HCT116 (cell line): Measurements from ENCODE around the gene FGF21. TPM values are rescaled to one million over a fixed set of nuclear protein-coding genes. Genes with fewer than 3 reads are reported as not detected.

Experiments used
- ATAC-seq: fragments of 200-7000 bp; cut with Tn5 transposase; 2 replicates; pipeline ENCODE4 v1.9.1; 2020; ENCODE audit warnings: mild to moderate bottlenecking, moderate library complexity
- BruUV-seq: library from RNA; stranded (reverse); fragments of 400-500 nt; replicated peaks from 2 replicates; lab custom pipeline; 2021; lab: Mats Ljungman, UMichigan
- CTCF ChIA-PET: fragments of 300-600 bp; sonication (Branson Sonifier 250); formaldehyde crosslinking; loops from one replicate; lab custom pipeline; 2021; ENCODE audit warnings: antibody characterized with exemption; lab: Charles Lee
- POLR2A ChIA-PET: fragments of 300-600, 350-600 bp; sonication (Branson Sonifier 250); formaldehyde crosslinking; loops from one replicate; lab custom pipeline; 2021; ENCODE audit warnings: antibody characterized with exemption; lab: Charles Lee
- RAD21 ChIA-PET, 2 experiments: fragments of 300-600 bp; sonication (Branson Sonifier 250); formaldehyde crosslinking; loops; one replicate each; lab custom pipeline; 2023; ENCODE audit warnings: low total read pairs in 2 of 2; ENCODE audit not compliant: uncharacterized antibody in 2 of 2, unreplicated experiment in 2 of 2, low non-redundant PET in 1 of 2; lab: Charles Lee
- DNase-seq: peaks from one replicate; pipeline ENCODE4 v3.0.0-alpha.2; 2010; ENCODE audit warnings: low read depth, low spot score
- H2AFZ ChIP-seq: fragments of 200-600 bp; shearing (Covaris generic), sonication (generic); 2 replicates; pipeline ENCODE4 v1.6.1; 2017; ENCODE audit warnings: low read depth, mixed run types, mixed read lengths, antibody characterized with exemption, low read length; ENCODE audit not compliant: poor library complexity, severe bottlenecking
- H3K27ac ChIP-seq: 2 replicates; pipeline ENCODE4 v1.5.1; 2012; ENCODE audit warnings: low read depth, low read length
- H3K27me3 ChIP-seq: fragments of 200-600 bp; sonication (generic); 2 replicates; pipeline ENCODE4 v1.6.1; 2016; ENCODE audit warnings: mixed run types, low read length, mixed read lengths; ENCODE audit not compliant: insufficient read depth
- H3K36me3 ChIP-seq, 2 experiments: fragments of 200-500 bp in 1 of 2; fragments of 200-600 bp in 1 of 2; sonication (Bioruptor generic) in 1 of 2; sonication (generic) in 1 of 2; 2 replicates each; pipeline versions ENCODE4 v1.5.1 to v1.6.1; 2014 to 2016; ENCODE audit warnings: low read length in 2 of 2, inconsistent platforms in 1 of 2, mixed read lengths in 1 of 2, mixed run types in 1 of 2; ENCODE audit not compliant: insufficient read depth in 2 of 2, control insufficient read depth in 1 of 2
- H3K4me1 ChIP-seq, 2 experiments: fragments of 200-600 bp in 1 of 2; sonication (generic) in 1 of 2; 2 replicates each; pipeline versions ENCODE4 v1.5.1 to v1.6.1; 2012 to 2017; ENCODE audit warnings: low read length in 2 of 2, inconsistent platforms in 1 of 2, mild to moderate bottlenecking in 1 of 2, mixed read lengths in 1 of 2, mixed run types in 1 of 2, moderate library complexity in 1 of 2; ENCODE audit not compliant: insufficient read depth in 2 of 2, control insufficient read depth in 1 of 2
- H3K4me2 ChIP-seq: fragments of 200-600 bp; sonication (generic); 2 replicates; pipeline ENCODE4 v1.6.1; 2017; ENCODE audit warnings: mixed run types, low read length, mixed read lengths
- H3K4me3 ChIP-seq, 2 experiments: fragments of 200-600 bp in 1 of 2; sonication (generic) in 1 of 2; replicated peaks in 1 of 2; 2 replicates each; pipeline ENCODE4 v1.5.1; 2011 to 2016; ENCODE audit warnings: low read length in 2 of 2, control low read depth in 1 of 2, low read depth in 1 of 2, mild to moderate bottlenecking in 1 of 2, mixed read lengths in 1 of 2, mixed run types in 1 of 2
- H3K79me2 ChIP-seq: fragments of 200-600 bp; sonication (generic); 2 replicates; pipeline ENCODE4 v1.6.1; 2017; ENCODE audit warnings: mild to moderate bottlenecking, mixed run types, low read length, moderate library complexity, mixed read lengths; ENCODE audit not compliant: insufficient read depth
- H3K9ac ChIP-seq: fragments of 200-600 bp; sonication (generic); 2 replicates; pipeline ENCODE4 v1.6.1; 2016; ENCODE audit warnings: low read length, mixed read lengths
- H3K9me2 ChIP-seq: fragments of 200-600 bp; sonication (generic), shearing (Covaris generic); 2 replicates; pipeline ENCODE4 v1.6.1; 2017; ENCODE audit warnings: mixed run types, mild to moderate bottlenecking, moderate library complexity; ENCODE audit not compliant: insufficient read depth
- H3K9me3 ChIP-seq, 2 experiments: fragments of 200-500 bp in 1 of 2; fragments of 200-600 bp in 1 of 2; sonication (Bioruptor generic) in 1 of 2; sonication (generic) in 1 of 2; 2 replicates each; pipeline ENCODE4 v1.6.1; 2014 to 2017; ENCODE audit warnings: low read length in 2 of 2, mixed read lengths in 2 of 2, inconsistent platforms in 1 of 2, low read depth in 1 of 2, mild to moderate bottlenecking in 1 of 2, mixed run types in 1 of 2, moderate library complexity in 1 of 2; ENCODE audit not compliant: control insufficient read depth in 1 of 2, insufficient read depth in 1 of 2
- H4K20me1 ChIP-seq: fragments of 200-600 bp; sonication (generic), shearing (Covaris generic); 2 replicates; pipeline ENCODE4 v1.6.1; 2017; ENCODE audit warnings: mixed run types, mild to moderate bottlenecking, moderate library complexity; ENCODE audit not compliant: insufficient read depth
- CEBPB ChIP-seq: IDR thresholded peaks from 2 replicates; pipeline ENCODE4 v1.6.1; 2012; ENCODE audit warnings: low read depth
- ELF1 ChIP-seq: IDR thresholded peaks from 2 replicates; pipeline ENCODE4 v1.6.1; 2012; ENCODE audit warnings: low read depth, borderline replicate concordance
- FOSL1 ChIP-seq: IDR thresholded peaks from 2 replicates; pipeline ENCODE4 v1.6.1; 2012; ENCODE audit warnings: low read depth
- JUND ChIP-seq: IDR thresholded peaks from 2 replicates; pipeline ENCODE4 v1.6.1; 2012
- POLR2A ChIP-seq: IDR thresholded peaks from 2 replicates; pipeline ENCODE4 v1.7.0; 2011; ENCODE audit warnings: borderline replicate concordance; ENCODE audit not compliant: insufficient read depth, insufficient read length; ENCODE audit errors: extremely low read depth
- POLR2AphosphoS5 ChIP-seq: IDR thresholded peaks from 2 replicates; pipeline ENCODE4 v1.6.1; 2011; ENCODE audit warnings: mild to moderate bottlenecking, low read depth, low read length, moderate library complexity
- RAD21 ChIP-seq: IDR thresholded peaks from 2 replicates; pipeline ENCODE4 v1.6.1; 2012; ENCODE audit warnings: low read depth, mild to moderate bottlenecking
- SP1 ChIP-seq: IDR thresholded peaks from 2 replicates; pipeline ENCODE4 v1.6.1; 2012; ENCODE audit warnings: low read depth
- SRF ChIP-seq: IDR thresholded peaks from 2 replicates; pipeline ENCODE4 v1.6.1; 2012; ENCODE audit warnings: low read depth
- TCF7L2 ChIP-seq: IDR thresholded peaks from 2 replicates; pipeline ENCODE4 v1.7.0; 2011; ENCODE audit warnings: borderline replicate concordance, inconsistent platforms; ENCODE audit not compliant: insufficient read depth, insufficient read length; ENCODE audit errors: extremely low read depth
- ZNF274 ChIP-seq: fragments of 200-500 bp; sonication (Bioruptor generic); IDR thresholded peaks from 2 replicates; pipeline ENCODE4 v1.6.1; 2014; ENCODE audit warnings: mild to moderate bottlenecking, low read depth, low read length, inconsistent platforms
- intact Hi-C: fragments of 100-400 bp; cut with micrococcal nuclease; formaldehyde crosslinking; loops from 2 replicates; pipeline ENCODE4 v1.10.0; 2022
- total RNA-seq: library from RNA; stranded (reverse); gene quantifications from one replicate; pipeline ENCODE4 v1.2.1, GENCODE V29; 2021; ENCODE audit not compliant: unreplicated experiment
- TF ChIP-seq, protein P1 (sequence below): IDR thresholded peaks from 2 replicates; pipeline ENCODE4 v1.6.1; 2012
- TF ChIP-seq, protein P2 (sequence below): IDR thresholded peaks from 2 replicates; pipeline ENCODE4 v1.6.1; 2012; ENCODE audit warnings: low read depth
- TF ChIP-seq, protein P3 (sequence below), 3 experiments: fragments of 200-600 bp in 1 of 3; sonication (generic) in 1 of 3; IDR thresholded peaks in 2 of 3; conservative IDR thresholded peaks in 1 of 3; 2 replicates each; pipeline ENCODE4 v1.5.1; 2012 to 2017; ENCODE audit warnings: low read depth in 2 of 3, low read length in 2 of 3, antibody characterized with exemption in 1 of 3, borderline replicate concordance in 1 of 3, control low read depth in 1 of 3, mild to moderate bottlenecking in 1 of 3, mixed read lengths in 1 of 3, mixed run types in 1 of 3, moderate library complexity in 1 of 3; ENCODE audit not compliant: insufficient read depth in 1 of 3

FGF21 gene
- total RNA-seq, 1 experiment from 2014 or later = 0.81 TPM

GRCh38 chr19:48777720-48778119 is 22.4 kb downstream of the FGF21 start:
- no peaks in the 10 kb centered on the region for H4K20me1 ChIP-seq
- ATAC-seq = no peak

More at GRCh38 chr19:48777720-48778119, 22.4 kb downstream of the FGF21 start:
- Histone ChIP-seq H3K9me3 (no peaks in the 10 kb centered on the region), H3K4me2 (no peak overlapping the region), H3K79me2 (no peaks in the 10 kb centered on the region), H3K27ac (no peak overlapping the region), H3K27me3 (no peaks in the 10 kb centered on the region), H3K9ac (no peak overlapping the region), H3K4me3 (no peak overlapping the region), H3K36me3 (no peaks in the 10 kb centered on the region)
- BruUV-seq = no TSS peak
- ChIA-PET POLR2A (no interaction called here), CTCF (interaction anchor here (0.7 kb wide), 1 partner anchor 18 kb away, joined by 3 read pairs; no protein-coding TSS in a partner anchor), RAD21 (no interaction called here)
- intact Hi-C loops = no loop called here
- TF ChIP-seq, protein P1, sequence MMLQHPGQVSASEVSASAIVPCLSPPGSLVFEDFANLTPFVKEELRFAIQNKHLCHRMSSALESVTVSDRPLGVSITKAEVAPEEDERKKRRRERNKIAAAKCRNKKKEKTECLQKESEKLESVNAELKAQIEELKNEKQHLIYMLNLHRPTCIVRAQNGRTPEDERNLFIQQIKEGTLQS = no peak
- TF ChIP-seq CEBPB (no peak), TCF7L2 (no peak), ELF1 (no peak), RAD21 (no peak), FOSL1 (no peak), SP1 (no peak), SRF (no peak), JUND (no peak), POLR2A (no peak), POLR2AphosphoS5 (no peak), ZNF274 (no peak)
- TF ChIP-seq, protein P2, sequence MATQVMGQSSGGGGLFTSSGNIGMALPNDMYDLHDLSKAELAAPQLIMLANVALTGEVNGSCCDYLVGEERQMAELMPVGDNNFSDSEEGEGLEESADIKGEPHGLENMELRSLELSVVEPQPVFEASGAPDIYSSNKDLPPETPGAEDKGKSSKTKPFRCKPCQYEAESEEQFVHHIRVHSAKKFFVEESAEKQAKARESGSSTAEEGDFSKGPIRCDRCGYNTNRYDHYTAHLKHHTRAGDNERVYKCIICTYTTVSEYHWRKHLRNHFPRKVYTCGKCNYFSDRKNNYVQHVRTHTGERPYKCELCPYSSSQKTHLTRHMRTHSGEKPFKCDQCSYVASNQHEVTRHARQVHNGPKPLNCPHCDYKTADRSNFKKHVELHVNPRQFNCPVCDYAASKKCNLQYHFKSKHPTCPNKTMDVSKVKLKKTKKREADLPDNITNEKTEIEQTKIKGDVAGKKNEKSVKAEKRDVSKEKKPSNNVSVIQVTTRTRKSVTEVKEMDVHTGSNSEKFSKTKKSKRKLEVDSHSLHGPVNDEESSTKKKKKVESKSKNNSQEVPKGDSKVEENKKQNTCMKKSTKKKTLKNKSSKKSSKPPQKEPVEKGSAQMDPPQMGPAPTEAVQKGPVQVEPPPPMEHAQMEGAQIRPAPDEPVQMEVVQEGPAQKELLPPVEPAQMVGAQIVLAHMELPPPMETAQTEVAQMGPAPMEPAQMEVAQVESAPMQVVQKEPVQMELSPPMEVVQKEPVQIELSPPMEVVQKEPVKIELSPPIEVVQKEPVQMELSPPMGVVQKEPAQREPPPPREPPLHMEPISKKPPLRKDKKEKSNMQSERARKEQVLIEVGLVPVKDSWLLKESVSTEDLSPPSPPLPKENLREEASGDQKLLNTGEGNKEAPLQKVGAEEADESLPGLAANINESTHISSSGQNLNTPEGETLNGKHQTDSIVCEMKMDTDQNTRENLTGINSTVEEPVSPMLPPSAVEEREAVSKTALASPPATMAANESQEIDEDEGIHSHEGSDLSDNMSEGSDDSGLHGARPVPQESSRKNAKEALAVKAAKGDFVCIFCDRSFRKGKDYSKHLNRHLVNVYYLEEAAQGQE = no peak
- TF ChIP-seq, protein P3, sequence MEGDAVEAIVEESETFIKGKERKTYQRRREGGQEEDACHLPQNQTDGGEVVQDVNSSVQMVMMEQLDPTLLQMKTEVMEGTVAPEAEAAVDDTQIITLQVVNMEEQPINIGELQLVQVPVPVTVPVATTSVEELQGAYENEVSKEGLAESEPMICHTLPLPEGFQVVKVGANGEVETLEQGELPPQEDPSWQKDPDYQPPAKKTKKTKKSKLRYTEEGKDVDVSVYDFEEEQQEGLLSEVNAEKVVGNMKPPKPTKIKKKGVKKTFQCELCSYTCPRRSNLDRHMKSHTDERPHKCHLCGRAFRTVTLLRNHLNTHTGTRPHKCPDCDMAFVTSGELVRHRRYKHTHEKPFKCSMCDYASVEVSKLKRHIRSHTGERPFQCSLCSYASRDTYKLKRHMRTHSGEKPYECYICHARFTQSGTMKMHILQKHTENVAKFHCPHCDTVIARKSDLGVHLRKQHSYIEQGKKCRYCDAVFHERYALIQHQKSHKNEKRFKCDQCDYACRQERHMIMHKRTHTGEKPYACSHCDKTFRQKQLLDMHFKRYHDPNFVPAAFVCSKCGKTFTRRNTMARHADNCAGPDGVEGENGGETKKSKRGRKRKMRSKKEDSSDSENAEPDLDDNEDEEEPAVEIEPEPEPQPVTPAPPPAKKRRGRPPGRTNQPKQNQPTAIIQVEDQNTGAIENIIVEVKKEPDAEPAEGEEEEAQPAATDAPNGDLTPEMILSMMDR (IDR thresholded peaks at IDR 0.05 in 2 of 3, conservative IDR thresholded peaks at IDR 0.05 in 1 of 3; ENCODE audit: borderline replicate concordance in 1 of 3, insufficient read depth in 1 of 3, low read depth in 2 of 3, low read length in 2 of 3) = no peak
- TF ChIP-seq, all 23 proteins: peak for 0
- no peak for DNase-seq
- H3K9me2 ChIP-seq = no peaks in the 10 kb centered on the region
- H3K4me1 ChIP-seq = peaks cover 21 to 33% of the 10 kb centered on the region in 2 experiments; a peak in 3 of 4 replicates
- no peak overlapping the region for H2AFZ ChIP-seq
